Hepatocyte (in vitro differentiated cells): ENCODE measurements around the gene PNPLA7. TPM values are rescaled to one million over a fixed set of nuclear protein-coding genes. Genes with fewer than 3 reads are reported as not detected.
"Not testable (repeated sequence)": the region's sequence is repeated elsewhere in the genome, so short reads cannot be mapped to it uniquely, and the experiment has no call there.

Experiments
- DNase-seq: peaks from one replicate; pipeline ENCODE4 v3.0.0-alpha.2; 2016; ENCODE audit warnings: low spot score
- H2AFZ ChIP-seq: fragments of 200-600 bp; sonication (generic); 2 replicates; pipeline ENCODE4 v1.6.0; 2016; ENCODE audit warnings: antibody characterized with exemption, mild to moderate bottlenecking
- H3K27ac ChIP-seq: fragments of 200-600 bp; sonication (generic); 2 replicates; pipeline ENCODE4 v1.5.1; 2016; ENCODE audit warnings: mild to moderate bottlenecking
- H3K27me3 ChIP-seq: fragments of 200-600 bp; sonication (generic); 2 replicates; pipeline ENCODE4 v1.6.1; 2016
- H3K36me3 ChIP-seq: fragments of 200-600 bp; sonication (generic); replicated peaks from 2 replicates; pipeline ENCODE4 v1.5.1; 2016; ENCODE audit warnings: low read depth; ENCODE audit not compliant: insufficient read depth
- H3K4me1 ChIP-seq: fragments of 200-600 bp; sonication (generic); 2 replicates; pipeline ENCODE4 v1.5.1; 2016; ENCODE audit warnings: mild to moderate bottlenecking, moderate library complexity; ENCODE audit not compliant: insufficient read depth
- H3K4me2 ChIP-seq: fragments of 200-600 bp; sonication (generic); 2 replicates; pipeline ENCODE4 v1.6.0; 2016
- H3K4me3 ChIP-seq: fragments of 200-600 bp; sonication (generic); 2 replicates; pipeline ENCODE4 v1.5.1; 2016; ENCODE audit warnings: mild to moderate bottlenecking
- H3K79me2 ChIP-seq: fragments of 200-600 bp; sonication (generic); 2 replicates; pipeline ENCODE4 v1.6.0; 2017; ENCODE audit warnings: mild to moderate bottlenecking
- H3K9me2 ChIP-seq: fragments of 200-600 bp; sonication (generic); replicated peaks from 2 replicates; pipeline ENCODE4 v1.6.0; 2017; ENCODE audit warnings: mild to moderate bottlenecking; ENCODE audit not compliant: insufficient read depth
- H3K9me3 ChIP-seq: fragments of 200-600 bp; sonication (generic); 2 replicates; pipeline ENCODE4 v1.5.1; 2016; ENCODE audit warnings: low read depth, mild to moderate bottlenecking
- H4K20me1 ChIP-seq: fragments of 200-600 bp; sonication (generic); 2 replicates; pipeline ENCODE4 v1.6.0; 2016; ENCODE audit warnings: mild to moderate bottlenecking; ENCODE audit not compliant: insufficient read depth, poor library complexity, severe bottlenecking
- EZH2 ChIP-seq: fragments of 200-600 bp; sonication (generic); IDR thresholded peaks from 2 replicates; pipeline ENCODE4 v1.6.1; 2016; ENCODE audit warnings: antibody characterized with exemption, mild to moderate bottlenecking, borderline replicate concordance
- EZH2phosphoT487 ChIP-seq: fragments of 200-600 bp; sonication (generic); IDR thresholded peaks from one replicate; pipeline ENCODE4 v1.6.1; 2018; ENCODE audit warnings: antibody characterized with exemption, mild to moderate bottlenecking, low read depth, moderate library complexity; ENCODE audit not compliant: unreplicated experiment, severe bottlenecking
- WGBS: methylation state at CpG from one replicate; pipeline ENCODE4 v1.1.6; 2016; ENCODE audit warnings: low lambda C conversion rate; ENCODE audit errors: missing lambda C conversion rate; 5-methylcytosine and 5-hydroxymethylcytosine counted together
- polyA plus RNA-seq: library from polyadenylated mRNA; unstranded; fragments of >200 nt; fragmentation: Nextera tagmentation; extraction: Ambion mirVana; gene quantifications from 2 replicates; pipeline ENCODE4 v1.2.1, GENCODE V29; 2016
- total RNA-seq: library from RNA; depleted of rRNA; stranded (reverse); fragments of >200 nt; gene quantifications from 2 replicates; pipeline ENCODE4 v1.2.3, GENCODE V29; 2014
- TF ChIP-seq, protein P1 (sequence below): fragments of 200-600 bp; sonication (generic); IDR thresholded peaks from 2 replicates; pipeline ENCODE4 v1.5.1; 2016; ENCODE audit warnings: antibody characterized with exemption, mild to moderate bottlenecking; ENCODE audit not compliant: poor library complexity

PNPLA7 gene
- total and polyA plus RNA-seq, 2 experiments from 2014 or later, result 0.62 to 0.77 TPM

DNA sequence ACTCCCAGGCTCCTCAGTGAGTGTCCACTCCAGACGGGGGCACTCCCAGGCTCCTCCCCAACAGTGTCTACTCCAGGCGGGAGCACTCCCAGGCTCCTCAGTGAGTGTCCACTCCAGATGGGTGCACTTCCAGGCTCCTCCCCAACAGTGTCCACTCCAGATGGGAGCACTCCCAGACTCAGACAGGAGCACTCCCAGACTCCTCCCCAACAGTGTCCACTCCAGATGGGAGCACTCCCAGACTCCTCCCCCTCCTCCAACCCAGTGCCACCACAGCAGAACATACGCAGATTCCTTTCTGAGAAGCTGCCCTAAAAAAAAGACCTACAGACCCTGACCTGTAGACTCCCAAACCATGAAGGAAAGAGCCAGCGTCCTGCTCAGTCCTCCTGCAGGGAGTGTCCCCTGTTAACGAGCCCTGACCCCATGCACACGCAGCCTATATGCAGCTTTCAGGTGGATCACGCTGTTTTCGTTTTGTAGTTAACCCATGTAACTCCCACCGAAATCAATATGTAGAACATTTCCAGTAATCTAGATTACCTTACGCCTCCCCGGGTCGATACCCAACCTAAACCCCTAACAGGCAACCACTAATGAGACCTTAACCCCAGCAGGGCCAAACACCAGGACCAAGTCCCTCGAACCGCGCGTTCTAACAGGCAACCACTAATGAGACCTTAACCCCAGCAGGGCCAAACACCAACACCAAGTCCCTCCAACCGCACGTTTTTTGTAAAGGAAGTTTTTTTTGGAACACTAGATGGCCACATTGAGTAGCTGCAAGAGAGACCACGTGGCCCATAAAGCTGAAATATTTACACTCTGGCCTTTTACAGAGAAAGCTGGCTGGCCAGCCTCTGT, 15.7 kb downstream of the PNPLA7 start:
- H2AFZ ChIP-seq, result no peak overlapping the region
- H3K27me3 ChIP-seq, result no peaks in the 10 kb centered on the region

DNA sequence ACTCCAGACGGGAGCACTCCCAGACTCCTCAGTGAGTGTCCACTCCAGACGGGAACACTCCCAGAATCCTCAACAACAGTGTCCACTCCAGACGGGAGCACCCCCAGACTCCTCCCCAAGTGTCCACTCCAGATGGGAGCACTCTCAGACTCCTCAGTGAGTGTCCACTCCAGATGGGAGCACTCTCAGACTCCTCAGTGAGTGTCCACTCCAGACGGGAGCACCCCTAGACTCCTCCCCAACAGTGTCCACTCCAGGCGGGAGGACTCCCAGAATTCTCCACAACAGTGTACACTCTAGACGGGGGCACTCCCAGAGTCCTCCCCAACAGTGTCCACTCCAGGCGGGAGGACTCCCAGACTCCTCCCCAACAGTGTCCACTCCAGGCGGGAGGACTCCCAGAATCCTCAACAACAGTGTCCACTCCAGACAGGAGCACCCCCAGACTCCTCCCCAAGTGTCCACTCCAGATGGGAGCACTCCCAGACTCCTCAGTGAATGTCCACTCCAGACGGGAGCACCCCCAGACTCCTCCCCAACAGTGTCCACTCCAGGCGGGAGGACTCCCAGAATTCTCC, 17.2 kb downstream of the PNPLA7 start:
- not testable (repeated sequence) for H3K79me2 ChIP-seq, H3K4me1 ChIP-seq, H3K4me2 ChIP-seq, H3K9me3 ChIP-seq, H2AFZ ChIP-seq, H3K27ac ChIP-seq, DNase-seq, H3K36me3 ChIP-seq, H4K20me1 ChIP-seq, H3K27me3 ChIP-seq, H3K4me3 ChIP-seq, H3K9me2 ChIP-seq
- WGBS, result 89% methylated on average over 10 of the region's 10 CpGs

More for the DNA sequence above, 15.7 kb downstream of the PNPLA7 start:
- no peaks in the 10 kb centered on the region for H3K36me3 ChIP-seq
- H3K9me2 ChIP-seq, result no peaks in the 10 kb centered on the region
- no peak for TF ChIP-seq EZH2
- TF ChIP-seq, protein P1, sequence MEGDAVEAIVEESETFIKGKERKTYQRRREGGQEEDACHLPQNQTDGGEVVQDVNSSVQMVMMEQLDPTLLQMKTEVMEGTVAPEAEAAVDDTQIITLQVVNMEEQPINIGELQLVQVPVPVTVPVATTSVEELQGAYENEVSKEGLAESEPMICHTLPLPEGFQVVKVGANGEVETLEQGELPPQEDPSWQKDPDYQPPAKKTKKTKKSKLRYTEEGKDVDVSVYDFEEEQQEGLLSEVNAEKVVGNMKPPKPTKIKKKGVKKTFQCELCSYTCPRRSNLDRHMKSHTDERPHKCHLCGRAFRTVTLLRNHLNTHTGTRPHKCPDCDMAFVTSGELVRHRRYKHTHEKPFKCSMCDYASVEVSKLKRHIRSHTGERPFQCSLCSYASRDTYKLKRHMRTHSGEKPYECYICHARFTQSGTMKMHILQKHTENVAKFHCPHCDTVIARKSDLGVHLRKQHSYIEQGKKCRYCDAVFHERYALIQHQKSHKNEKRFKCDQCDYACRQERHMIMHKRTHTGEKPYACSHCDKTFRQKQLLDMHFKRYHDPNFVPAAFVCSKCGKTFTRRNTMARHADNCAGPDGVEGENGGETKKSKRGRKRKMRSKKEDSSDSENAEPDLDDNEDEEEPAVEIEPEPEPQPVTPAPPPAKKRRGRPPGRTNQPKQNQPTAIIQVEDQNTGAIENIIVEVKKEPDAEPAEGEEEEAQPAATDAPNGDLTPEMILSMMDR, result peak; percentile 74
- H3K4me3 ChIP-seq, result no peak overlapping the region
- H3K4me2 ChIP-seq, result no peak overlapping the region
- WGBS, result 63% methylated on average over 18 of the region's 19 CpGs
- peak; percentile 84 for DNase-seq
- H3K4me1 ChIP-seq, result peaks cover 5% of the 10 kb centered on the region
- no peaks in the 10 kb centered on the region for H4K20me1 ChIP-seq
- no peak overlapping the region for H3K27ac ChIP-seq
- no peaks in the 10 kb centered on the region for H3K9me3 ChIP-seq
- H3K79me2 ChIP-seq, result no peaks in the 10 kb centered on the region

DNA sequence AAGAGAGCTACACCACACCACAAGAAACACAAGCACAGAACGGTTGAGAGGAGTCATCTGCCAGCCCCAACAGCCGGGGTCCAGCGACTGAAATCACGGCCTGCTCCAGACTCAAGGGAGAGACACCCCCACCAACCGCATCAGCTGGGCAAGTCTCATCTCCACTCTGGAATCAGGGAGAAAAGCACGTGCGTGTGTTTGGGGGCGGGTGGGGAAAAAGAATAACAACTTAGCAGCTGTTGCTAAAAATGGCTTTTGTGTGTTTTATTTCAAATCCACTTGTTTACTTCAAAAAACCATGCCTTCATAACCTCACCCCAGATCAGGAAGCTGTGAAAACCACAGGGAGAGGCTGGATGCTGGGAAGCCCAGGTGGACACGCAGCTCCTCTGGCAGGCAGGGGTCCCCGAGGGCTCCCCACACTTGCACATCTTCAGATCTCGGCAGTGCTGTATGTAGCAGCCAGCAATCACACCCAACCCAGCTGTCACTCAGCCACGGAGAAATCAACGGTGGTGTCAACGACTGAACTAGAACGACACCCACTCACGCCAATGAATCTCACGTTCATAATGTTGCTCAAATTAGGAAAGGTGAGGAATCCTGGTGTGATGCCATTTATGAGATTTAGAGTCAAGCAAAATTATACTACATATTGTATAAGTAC, 19.0 kb downstream of the PNPLA7 start:
- H3K27ac ChIP-seq, result no peak overlapping the region
- no peak overlapping the region for H3K4me3 ChIP-seq
- H3K4me1 ChIP-seq, result peaks cover 5% of the 10 kb centered on the region
- WGBS, result 83% methylated on average over 17 of the region's 17 CpGs
- H4K20me1 ChIP-seq, result no peaks in the 10 kb centered on the region
- TF ChIP-seq EZH2 (no peak), EZH2phosphoT487 (no peak)
- TF ChIP-seq, protein P1, result no peak
- H3K79me2 ChIP-seq, result no peaks in the 10 kb centered on the region
- no peaks in the 10 kb centered on the region for H3K9me3 ChIP-seq
- H2AFZ ChIP-seq, result no peak overlapping the region
- no peaks in the 10 kb centered on the region for H3K36me3 ChIP-seq
- no peaks in the 10 kb centered on the region for H3K27me3 ChIP-seq
- no peak overlapping the region for H3K4me2 ChIP-seq
- H3K9me2 ChIP-seq, result no peaks in the 10 kb centered on the region
- DNase-seq, result no peak

DNA sequence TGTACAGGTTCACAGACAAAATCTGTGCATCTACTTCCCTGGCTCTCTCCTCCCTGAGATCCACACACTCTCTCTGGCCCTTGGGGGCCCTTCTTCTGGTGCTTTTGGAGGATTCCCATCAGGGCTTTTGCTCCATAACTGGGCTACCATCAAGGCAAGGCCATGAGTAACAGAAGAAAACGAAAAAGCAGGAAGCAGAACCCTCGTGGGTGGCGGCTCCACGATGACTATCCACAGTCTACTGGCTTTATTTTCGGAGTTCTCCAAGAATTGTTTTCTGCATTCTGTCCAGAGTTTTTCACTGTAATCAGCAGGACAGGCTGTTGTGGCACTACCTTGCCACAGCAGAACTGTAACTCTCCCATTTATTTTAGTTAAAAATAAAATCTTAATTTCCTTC, 19.9 kb downstream of the PNPLA7 start:
- 82% methylated on average over 5 of the region's 5 CpGs for WGBS
- no peak overlapping the region for H2AFZ ChIP-seq

More for the DNA sequence above, 19.9 kb downstream of the PNPLA7 start:
- H3K36me3 ChIP-seq, result no peaks in the 10 kb centered on the region
- H3K27me3 ChIP-seq, result no peaks in the 10 kb centered on the region
- TF ChIP-seq EZH2 (no peak), EZH2phosphoT487 (no peak)
- TF ChIP-seq, protein P1, result no peak
- H3K9me3 ChIP-seq, result no peaks in the 10 kb centered on the region
- no peak overlapping the region for H3K4me3 ChIP-seq
- no peak overlapping the region for H3K27ac ChIP-seq
- DNase-seq, result no peak
- H4K20me1 ChIP-seq, result no peaks in the 10 kb centered on the region
- H3K79me2 ChIP-seq, result no peaks in the 10 kb centered on the region
- H3K4me1 ChIP-seq, result peaks cover 4% of the 10 kb centered on the region
- no peaks in the 10 kb centered on the region for H3K9me2 ChIP-seq
- H3K4me2 ChIP-seq, result no peak overlapping the region
